DMS 273 (cell line): Measurements from ENCODE around the gene GPATCH2L.

Source experiments
- DNase-seq: peaks from one replicate; lab custom pipeline; 2025; ENCODE audit not compliant: unreplicated experiment; lab: John Stamatoyannopoulos, UW

Gene GPATCH2L

GRCh38 chr14:76151398-76152332 lies at the start of gene GPATCH2L:
GPATCH2L (plus strand) TSS chr14:76151922; CDS start chr14:76154364, 2,442 bp downstream.
- DNase-seq: peak; percentile 98

- DNase-seq: peak; percentile 82
Measured at GRCh38 chr14:76104802-76105355, 46.8 kb upstream of the GPATCH2L start.

GRCh38 chr14:76106188-76106587 lies 45.5 kb upstream of the GPATCH2L start:
- no peak for DNase-seq

GRCh38 chr14:76109087-76109880 lies 42.4 kb upstream of the GPATCH2L start:
- DNase-seq: peak; percentile 20

GRCh38 chr14:76112889-76113624 lies 38.7 kb upstream of the GPATCH2L start:
- DNase-seq: no peak

- no peak for DNase-seq
Measured at GRCh38 chr14:76113691-76114090, 38.0 kb upstream of the GPATCH2L start.

- DNase-seq: peak; percentile 49
Measured at GRCh38 chr14:76115010-76115422, 36.7 kb upstream of the GPATCH2L start.

- DNase-seq: peak; percentile 84
Measured at GRCh38 chr14:76117789-76118484, 33.8 kb upstream of the GPATCH2L start.

- DNase-seq: no peak
Measured at GRCh38 chr14:76118594-76118993, 33.1 kb upstream of the GPATCH2L start.

GRCh38 chr14:76121089-76121748 lies 30.5 kb upstream of the GPATCH2L start:
- no peak for DNase-seq

GRCh38 chr14:76123426-76124225 lies 28.1 kb upstream of the GPATCH2L start:
- DNase-seq: no peak

GRCh38 chr14:76125511-76125910 lies 26.2 kb upstream of the GPATCH2L start:
- DNase-seq: no peak

GRCh38 chr14:76126076-76126475 lies 25.6 kb upstream of the GPATCH2L start:
- no peak for DNase-seq

GRCh38 chr14:76129851-76130576 lies 21.7 kb upstream of the GPATCH2L start:
- DNase-seq: no peak

GRCh38 chr14:76131071-76131965 lies 20.4 kb upstream of the GPATCH2L start:
- no peak for DNase-seq

GRCh38 chr14:76133103-76133502 lies 18.6 kb upstream of the GPATCH2L start:
- peak; percentile 34 for DNase-seq

- no peak for DNase-seq
Measured at GRCh38 chr14:76134231-76134630, 17.5 kb upstream of the GPATCH2L start.
